ENCODE data around the gene DAB2IP.
"Not testable (repeated sequence)": the region's sequence is repeated elsewhere in the genome, so short reads cannot be mapped to it uniquely, and the experiment has no call there.

The DAB2IP gene

GRCh38 chr9:121781701-121782464 is 130.4 kb downstream of the DAB2IP start:
- DNase-seq = no peak

GRCh38 chr9:121782514-121783110 is 131.2 kb downstream of the DAB2IP start:
- no peak for DNase-seq

DNA sequence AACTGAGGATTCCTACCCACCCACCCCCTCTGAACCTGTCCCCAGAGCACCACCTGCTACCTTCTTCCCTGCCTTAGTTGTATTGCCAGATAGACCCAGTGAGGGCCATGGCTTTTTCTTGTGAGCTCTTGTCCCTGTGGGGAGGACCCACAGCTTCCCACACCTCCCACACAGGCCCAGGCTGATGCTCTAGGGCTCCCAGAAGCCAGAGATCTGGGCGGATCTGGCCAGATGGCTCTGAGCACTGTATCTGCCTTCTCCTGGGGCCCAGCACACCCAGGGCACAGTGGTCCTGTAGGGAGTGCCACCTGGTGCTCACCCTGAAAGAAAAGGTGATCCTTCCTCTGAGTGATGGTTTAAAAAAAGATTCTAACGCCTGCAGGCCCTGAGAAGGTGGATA is 131.7 kb downstream of the DAB2IP start:
- DNase-seq = no peak

DNA sequence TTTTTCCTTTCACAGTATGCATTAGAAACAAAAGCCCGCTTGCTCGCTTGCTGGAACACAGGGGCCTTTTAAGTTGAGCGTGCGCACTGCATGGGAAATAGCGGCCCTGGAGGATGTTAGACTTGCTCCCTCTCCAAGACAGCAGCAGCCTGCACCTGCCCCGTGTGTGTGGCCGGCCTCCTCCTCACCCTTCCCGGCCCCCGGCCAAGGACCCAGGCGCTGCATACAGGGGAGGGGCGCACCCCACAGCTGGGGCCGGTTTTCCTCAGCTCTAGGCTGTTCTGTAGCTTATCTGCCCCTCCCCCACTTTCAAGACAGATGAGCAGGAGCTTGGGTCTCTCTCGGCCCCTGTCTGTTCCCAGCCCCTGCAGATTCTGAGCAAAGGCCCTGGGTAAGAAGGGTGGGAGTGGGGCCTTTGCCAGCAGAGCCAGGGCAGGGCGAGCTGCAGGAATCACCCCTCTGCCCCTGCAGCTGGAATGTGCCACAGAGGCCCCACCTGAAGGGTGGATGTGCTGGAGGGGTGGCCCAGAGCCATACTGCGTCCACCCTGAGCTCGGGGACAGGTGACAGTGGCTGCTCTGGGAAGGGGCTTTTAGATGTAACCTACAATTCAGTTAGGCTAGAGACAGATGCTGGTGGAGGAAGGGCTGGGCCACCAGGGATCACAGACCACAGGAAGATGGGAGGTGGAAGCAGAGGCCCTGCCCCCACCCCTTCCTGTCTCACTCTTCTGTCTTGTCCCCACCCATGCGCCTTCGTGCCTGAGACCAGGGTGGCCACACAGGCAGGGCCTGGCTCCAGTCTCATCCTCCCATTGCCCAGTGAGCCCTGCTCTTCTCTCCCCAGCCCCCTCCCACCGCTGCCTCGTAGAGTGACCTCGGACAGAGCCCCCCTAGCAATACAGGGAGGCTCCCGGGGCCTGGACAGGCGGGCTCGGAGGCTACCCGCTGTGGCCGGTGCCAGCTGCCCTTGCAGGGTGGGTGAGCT is 132.4 kb downstream of the DAB2IP start:
- no peak for DNase-seq

- DNase-seq = no peak
Measured at GRCh38 chr9:121784731-121785411, 133.4 kb downstream of the DAB2IP start.

- DNase-seq = no peak
Measured at GRCh38 chr9:121785673-121786542, 134.5 kb downstream of the DAB2IP start.

GRCh38 chr9:121786543-121786948 is 135.1 kb downstream of the DAB2IP start:
- no peak for DNase-seq

DNA sequence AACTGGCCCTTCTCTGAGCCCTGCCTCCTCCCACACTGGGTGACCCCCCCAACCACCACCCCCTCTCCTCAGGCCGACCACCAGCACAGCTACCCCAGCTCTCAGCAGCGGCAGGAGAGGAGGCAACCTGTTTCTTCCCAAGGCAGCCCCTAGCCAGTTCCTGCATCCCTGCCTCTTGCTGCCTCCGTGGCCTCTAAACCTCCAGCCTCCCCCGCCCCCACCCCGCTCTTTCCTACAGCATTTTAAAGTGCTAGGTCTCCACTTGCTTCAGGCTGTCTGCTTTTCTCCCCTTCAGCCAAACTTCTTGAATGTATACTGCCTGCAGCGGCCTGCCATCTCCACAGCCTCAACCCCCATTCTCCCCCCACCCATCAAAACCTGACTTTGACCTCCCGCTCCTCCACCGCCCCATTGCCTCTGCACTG is 135.6 kb downstream of the DAB2IP start:
- no peak for DNase-seq

DNA sequence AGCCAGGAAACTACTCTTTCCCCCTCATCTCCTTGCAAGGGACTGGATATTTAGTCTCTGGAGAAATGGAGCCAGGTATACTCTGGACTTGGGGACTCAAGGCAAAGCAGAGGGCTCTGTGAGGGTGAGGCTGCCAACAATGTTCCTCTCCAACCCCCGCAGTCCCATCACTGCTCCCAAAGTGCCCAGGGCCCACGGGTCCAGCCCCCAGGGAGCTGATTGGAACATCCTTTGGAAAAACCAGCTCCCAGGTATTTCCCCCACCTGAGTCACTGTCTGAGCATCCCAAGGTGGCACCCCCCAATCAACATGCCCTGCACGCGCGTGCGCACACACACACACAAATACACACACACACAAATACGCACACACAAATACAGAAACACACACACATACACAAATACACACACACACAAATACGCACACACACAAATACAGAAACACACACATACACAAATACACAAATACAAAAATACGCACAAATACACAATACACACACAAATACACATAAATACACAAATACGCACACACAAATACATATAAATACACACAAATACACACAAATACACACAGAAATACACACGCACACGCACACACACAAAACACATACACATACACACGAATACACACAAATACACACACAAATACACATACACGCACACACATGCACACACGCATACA is 137.4 kb downstream of the DAB2IP start:
- DNase-seq = no peak

GRCh38 chr9:121790841-121791240 is 139.4 kb downstream of the DAB2IP start:
- DNase-seq = no peak

DNA sequence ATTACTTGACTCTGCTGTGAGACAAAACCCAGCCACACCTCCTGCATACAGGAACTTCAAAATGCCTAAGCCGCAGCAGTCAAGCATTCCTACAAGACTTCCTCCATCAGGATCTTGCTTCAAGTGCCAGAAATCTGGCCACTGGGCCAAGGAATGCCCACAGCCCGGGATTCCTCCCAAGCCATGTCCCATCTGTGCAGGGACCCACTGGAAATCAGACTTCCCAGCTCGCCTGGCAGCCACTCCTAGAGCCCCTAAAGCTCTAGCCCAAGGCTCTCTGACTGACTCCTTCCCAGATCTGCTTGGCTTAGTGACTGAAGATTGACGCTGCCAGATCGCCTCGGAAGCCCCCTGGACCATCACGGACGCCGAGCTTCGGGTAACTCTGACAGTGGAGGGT is 141.0 kb downstream of the DAB2IP start:
- not testable (repeated sequence) for DNase-seq

- DNase-seq = not testable (repeated sequence)
Measured at GRCh38 chr9:121794334-121794733, 142.9 kb downstream of the DAB2IP start.

- no peak for DNase-seq
Measured at GRCh38 chr9:121797081-121797480, 145.6 kb downstream of the DAB2IP start.

DNA sequence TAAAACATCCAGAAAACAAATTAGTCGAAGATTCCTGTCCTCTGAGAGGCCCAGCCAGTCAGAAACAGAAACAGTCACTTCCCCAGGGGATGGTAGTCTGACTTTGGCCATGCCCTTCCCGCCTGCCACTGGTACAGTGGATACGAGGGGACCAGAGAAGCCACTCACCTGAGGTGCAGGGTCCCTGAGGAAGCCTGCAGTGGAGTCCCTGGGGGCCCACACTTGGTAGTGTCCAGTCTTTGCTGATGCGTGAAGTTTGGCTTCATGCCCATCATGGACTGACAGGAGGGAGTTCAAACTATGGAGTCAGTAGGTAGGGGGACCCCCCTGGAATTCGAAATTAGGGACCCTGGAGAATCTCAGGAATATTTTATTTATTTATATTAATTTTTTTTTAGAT is 147.5 kb downstream of the DAB2IP start:
- DNase-seq = no peak

DNA sequence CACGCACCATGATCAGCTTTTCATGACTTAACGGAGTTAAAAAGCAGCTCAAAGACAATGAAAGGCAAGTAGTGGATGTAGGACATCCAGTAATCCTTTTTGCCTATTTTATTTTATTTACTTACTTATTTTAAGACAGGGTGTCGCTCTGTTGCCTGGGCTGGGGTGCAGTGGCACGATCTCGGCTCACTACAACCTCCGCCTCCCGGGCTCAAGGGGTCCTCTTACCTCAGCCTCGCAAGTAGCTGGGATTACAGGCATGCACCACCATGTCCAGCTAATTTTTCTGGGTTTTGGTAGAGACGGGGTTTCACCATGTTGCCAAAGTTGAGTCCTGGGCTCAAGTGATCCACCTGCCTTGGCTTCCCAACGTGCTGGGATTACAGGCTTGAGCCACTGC is 148.9 kb downstream of the DAB2IP start:
- no peak for DNase-seq

- DNase-seq = no peak
Measured at GRCh38 chr9:121801579-121801978, 150.1 kb downstream of the DAB2IP start.

DNA sequence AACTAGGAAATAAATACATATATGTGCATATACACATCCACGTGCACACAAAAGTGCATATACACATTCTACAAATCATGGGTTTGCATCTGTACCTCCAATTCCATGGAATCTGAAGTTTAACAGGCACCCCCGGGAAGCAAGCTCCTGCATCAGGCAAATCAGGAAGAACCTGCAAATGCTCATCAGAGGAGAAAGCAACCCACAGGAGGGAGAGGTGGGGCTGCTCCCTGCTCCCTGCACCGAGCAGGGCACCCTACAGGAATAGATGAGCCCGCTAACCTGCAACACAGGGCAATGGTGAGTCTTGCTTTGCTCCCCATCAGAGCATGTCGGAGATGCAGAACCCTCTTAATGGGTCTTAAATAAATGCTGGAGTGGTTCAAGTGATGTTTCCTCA is 151.3 kb downstream of the DAB2IP start:
- no peak for DNase-seq

- no peak for DNase-seq
Measured at GRCh38 chr9:121807069-121807822, 155.8 kb downstream of the DAB2IP start.

- DNase-seq = no peak
Measured at GRCh38 chr9:121807823-121808278, 156.4 kb downstream of the DAB2IP start.

GRCh38 chr9:121808781-121809180 is 157.3 kb downstream of the DAB2IP start:
- DNase-seq = no peak
